ENCODE measurements around the gene NUDC. TPM values are rescaled to one million over a fixed set of nuclear protein-coding genes. Genes with fewer than 3 reads are reported as not detected.

NUDC gene
- total and polyA plus RNA-seq, 9 of the 15 experiments (the other 6 are each of a cell fraction or from before 2014, with no cell fraction given) = 9.8 to 234 (median 149) TPM

DNA sequence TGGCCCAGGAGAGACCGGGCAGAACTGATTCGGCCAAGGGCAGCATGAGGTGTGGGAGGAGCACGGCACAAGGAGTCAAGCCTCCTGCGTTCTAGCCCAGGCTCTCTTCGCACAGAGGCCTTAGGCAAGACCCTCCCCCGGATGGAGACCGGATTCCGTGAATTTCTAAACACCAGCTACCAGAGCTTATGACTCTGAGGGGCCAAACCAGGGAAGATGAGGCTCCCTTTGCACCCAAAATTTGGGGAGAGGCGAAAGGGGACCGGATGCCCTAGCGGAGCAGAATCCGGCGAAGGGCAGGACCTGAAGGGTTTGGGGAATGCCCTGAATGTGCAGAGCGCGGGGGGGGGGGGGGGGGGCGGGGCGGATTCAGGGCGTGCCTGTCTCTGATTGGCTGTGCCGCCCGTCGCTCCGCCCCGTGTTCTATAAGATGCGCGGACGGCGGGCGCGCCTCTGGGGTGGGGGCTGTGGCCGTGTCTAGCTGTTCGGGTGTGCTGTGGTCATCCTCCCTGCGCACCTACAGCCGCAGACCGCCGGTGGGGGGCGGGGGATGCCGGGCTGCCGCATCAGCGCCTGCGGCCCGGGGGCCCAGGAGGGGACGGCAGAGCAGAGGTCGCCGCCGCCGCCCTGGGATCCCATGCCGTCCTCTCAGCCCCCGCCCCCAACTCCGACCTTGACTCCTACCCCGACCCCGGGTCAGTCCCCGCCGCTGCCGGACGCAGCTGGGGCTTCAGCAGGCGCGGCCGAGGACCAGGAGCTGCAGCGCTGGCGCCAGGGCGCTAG is 71.9 kb downstream of the NUDC start, which contains the start of gene TRNP1 (continued):
- TF ChIP-seq, protein P1, sequence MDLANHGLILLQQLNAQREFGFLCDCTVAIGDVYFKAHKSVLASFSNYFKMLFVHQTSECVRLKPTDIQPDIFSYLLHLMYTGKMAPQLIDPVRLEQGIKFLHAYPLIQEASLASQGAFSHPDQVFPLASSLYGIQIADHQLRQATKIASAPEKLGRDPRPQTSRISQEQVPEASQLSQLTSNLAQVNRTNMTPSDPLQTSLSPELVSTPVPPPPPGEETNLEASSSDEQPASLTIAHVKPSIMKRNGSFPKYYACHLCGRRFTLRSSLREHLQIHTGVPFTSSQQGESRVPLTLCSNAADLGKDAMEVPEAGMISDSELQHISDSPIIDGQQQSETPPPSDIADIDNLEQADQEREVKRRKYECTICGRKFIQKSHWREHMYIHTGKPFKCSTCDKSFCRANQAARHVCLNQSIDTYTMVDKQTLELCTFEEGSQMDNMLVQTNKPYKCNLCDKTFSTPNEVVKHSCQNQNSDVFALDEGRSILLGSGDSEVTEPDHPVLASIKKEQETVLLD (IDR thresholded peaks at IDR 0.05) = peak; percentile 2; the same call in 1 of the 2 replicates
- no peak for TF ChIP-seq CHD2 (IDR thresholded peaks at IDR 0.05; ENCODE audit: low read depth, low read length)
- no peak for TF ChIP-seq NEUROD1 (IDR thresholded peaks at IDR 0.05; ENCODE audit: borderline replicate concordance, low read depth, low read length, partially characterized antibody)
- TF ChIP-seq ZC3H4 (CRISPR knock-in tag; IDR thresholded peaks at IDR 0.05; ENCODE audit: borderline replicate concordance) = no peak
- TF ChIP-seq, protein P2, sequence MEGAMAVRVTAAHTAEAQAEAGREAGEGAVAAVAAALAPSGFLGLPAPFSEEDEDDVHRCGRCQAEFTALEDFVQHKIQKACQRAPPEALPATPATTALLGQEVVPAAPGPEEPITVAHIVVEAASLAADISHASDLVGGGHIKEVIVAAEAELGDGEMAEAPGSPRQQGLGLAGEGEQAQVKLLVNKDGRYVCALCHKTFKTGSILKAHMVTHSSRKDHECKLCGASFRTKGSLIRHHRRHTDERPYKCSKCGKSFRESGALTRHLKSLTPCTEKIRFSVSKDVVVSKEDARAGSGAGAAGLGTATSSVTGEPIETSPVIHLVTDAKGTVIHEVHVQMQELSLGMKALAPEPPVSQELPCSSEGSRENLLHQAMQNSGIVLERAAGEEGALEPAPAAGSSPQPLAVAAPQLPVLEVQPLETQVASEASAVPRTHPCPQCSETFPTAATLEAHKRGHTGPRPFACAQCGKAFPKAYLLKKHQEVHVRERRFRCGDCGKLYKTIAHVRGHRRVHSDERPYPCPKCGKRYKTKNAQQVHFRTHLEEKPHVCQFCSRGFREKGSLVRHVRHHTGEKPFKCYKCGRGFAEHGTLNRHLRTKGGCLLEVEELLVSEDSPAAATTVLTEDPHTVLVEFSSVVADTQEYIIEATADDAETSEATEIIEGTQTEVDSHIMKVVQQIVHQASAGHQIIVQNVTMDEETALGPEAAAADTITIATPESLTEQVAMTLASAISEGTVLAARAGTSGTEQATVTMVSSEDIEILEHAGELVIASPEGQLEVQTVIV (CRISPR knock-in tag; IDR thresholded peaks at IDR 0.05; ENCODE audit: borderline replicate concordance) = no peak
- TF ChIP-seq, protein P3, sequence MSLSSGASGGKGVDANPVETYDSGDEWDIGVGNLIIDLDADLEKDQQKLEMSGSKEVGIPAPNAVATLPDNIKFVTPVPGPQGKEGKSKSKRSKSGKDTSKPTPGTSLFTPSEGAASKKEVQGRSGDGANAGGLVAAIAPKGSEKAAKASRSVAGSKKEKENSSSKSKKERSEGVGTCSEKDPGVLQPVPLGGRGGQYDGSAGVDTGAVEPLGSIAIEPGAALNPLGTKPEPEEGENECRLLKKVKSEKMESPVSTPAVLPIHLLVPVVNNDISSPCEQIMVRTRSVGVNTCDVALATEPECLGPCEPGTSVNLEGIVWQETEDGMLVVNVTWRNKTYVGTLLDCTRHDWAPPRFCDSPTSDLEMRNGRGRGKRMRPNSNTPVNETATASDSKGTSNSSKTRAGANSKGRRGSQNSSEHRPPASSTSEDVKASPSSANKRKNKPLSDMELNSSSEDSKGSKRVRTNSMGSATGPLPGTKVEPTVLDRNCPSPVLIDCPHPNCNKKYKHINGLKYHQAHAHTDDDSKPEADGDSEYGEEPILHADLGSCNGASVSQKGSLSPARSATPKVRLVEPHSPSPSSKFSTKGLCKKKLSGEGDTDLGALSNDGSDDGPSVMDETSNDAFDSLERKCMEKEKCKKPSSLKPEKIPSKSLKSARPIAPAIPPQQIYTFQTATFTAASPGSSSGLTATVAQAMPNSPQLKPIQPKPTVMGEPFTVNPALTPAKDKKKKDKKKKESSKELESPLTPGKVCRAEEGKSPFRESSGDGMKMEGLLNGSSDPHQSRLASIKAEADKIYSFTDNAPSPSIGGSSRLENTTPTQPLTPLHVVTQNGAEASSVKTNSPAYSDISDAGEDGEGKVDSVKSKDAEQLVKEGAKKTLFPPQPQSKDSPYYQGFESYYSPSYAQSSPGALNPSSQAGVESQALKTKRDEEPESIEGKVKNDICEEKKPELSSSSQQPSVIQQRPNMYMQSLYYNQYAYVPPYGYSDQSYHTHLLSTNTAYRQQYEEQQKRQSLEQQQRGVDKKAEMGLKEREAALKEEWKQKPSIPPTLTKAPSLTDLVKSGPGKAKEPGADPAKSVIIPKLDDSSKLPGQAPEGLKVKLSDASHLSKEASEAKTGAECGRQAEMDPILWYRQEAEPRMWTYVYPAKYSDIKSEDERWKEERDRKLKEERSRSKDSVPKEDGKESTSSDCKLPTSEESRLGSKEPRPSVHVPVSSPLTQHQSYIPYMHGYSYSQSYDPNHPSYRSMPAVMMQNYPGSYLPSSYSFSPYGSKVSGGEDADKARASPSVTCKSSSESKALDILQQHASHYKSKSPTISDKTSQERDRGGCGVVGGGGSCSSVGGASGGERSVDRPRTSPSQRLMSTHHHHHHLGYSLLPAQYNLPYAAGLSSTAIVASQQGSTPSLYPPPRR (CRISPR knock-in tag; IDR thresholded peaks at IDR 0.05; ENCODE audit: borderline replicate concordance) = no peak
- TF ChIP-seq, protein P4, sequence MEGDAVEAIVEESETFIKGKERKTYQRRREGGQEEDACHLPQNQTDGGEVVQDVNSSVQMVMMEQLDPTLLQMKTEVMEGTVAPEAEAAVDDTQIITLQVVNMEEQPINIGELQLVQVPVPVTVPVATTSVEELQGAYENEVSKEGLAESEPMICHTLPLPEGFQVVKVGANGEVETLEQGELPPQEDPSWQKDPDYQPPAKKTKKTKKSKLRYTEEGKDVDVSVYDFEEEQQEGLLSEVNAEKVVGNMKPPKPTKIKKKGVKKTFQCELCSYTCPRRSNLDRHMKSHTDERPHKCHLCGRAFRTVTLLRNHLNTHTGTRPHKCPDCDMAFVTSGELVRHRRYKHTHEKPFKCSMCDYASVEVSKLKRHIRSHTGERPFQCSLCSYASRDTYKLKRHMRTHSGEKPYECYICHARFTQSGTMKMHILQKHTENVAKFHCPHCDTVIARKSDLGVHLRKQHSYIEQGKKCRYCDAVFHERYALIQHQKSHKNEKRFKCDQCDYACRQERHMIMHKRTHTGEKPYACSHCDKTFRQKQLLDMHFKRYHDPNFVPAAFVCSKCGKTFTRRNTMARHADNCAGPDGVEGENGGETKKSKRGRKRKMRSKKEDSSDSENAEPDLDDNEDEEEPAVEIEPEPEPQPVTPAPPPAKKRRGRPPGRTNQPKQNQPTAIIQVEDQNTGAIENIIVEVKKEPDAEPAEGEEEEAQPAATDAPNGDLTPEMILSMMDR (IDR thresholded peaks at IDR 0.05 in 2 of 3, conservative IDR thresholded peaks at IDR 0.05 in 1 of 3; ENCODE audit: insufficient read depth in 2 of 3, low read depth in 1 of 3, low read length in 3 of 3) = 0 out of 6 replicates have a peak, but pooled peaks of 1 of the 3 experiments have one; percentile 17
- no peak for TF ChIP-seq EP300 (IDR thresholded peaks at IDR 0.05; ENCODE audit: low read length)
- TF ChIP-seq FOXK2 (conservative IDR thresholded peaks at IDR 0.05 in 1 of 2, IDR thresholded peaks at IDR 0.05 in 1 of 2; ENCODE audit: low read depth in 2 of 2) = no peak
- TF ChIP-seq, protein P5, sequence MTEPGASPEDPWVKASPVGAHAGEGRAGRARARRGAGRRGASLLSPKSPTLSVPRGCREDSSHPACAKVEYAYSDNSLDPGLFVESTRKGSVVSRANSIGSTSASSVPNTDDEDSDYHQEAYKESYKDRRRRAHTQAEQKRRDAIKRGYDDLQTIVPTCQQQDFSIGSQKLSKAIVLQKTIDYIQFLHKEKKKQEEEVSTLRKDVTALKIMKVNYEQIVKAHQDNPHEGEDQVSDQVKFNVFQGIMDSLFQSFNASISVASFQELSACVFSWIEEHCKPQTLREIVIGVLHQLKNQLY (CRISPR knock-in tag; conservative IDR thresholded peaks at IDR 0.05) = no peak
- no peak for TF ChIP-seq EHMT2 (IDR thresholded peaks at IDR 0.05)
- no peak for TF ChIP-seq HNRNPH1 (optimal IDR thresholded peaks at IDR 0.05; ENCODE audit: low read depth, low read length)
- TF ChIP-seq DNMT1 (IDR thresholded peaks at IDR 0.05) = no peak
- peak; percentile 39 for TF ChIP-seq HMGN3 (IDR thresholded peaks at IDR 0.05; ENCODE audit: borderline replicate concordance, extremely low read depth, insufficient read length, low read depth, low read length)
- no peak for TF ChIP-seq L3MBTL2 (IDR thresholded peaks at IDR 0.05)
